ENCODE results near the gene BIRC7.

The BIRC7 gene

DNA sequence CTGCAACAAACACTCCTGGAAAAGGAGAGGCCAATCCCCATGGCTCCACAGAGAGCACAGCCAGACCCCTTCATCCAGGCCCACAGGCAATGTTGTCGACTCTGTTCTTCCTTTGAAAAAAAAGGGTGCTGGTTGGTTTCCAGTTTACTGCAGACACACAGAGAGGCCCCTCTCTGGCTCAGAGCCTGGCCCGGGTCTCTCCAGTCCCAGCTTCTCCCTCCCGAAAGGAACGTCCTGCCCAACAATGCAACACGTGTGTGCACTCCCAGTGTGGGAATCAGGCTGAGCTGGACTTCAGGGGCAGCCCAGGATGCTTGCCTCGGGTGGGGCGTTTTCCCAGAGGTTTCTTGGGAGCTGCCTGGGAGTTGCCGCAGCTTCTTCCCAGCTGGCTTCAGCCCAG is 23.1 kb downstream of the BIRC7 start:
- TF ChIP-seq, protein P1, sequence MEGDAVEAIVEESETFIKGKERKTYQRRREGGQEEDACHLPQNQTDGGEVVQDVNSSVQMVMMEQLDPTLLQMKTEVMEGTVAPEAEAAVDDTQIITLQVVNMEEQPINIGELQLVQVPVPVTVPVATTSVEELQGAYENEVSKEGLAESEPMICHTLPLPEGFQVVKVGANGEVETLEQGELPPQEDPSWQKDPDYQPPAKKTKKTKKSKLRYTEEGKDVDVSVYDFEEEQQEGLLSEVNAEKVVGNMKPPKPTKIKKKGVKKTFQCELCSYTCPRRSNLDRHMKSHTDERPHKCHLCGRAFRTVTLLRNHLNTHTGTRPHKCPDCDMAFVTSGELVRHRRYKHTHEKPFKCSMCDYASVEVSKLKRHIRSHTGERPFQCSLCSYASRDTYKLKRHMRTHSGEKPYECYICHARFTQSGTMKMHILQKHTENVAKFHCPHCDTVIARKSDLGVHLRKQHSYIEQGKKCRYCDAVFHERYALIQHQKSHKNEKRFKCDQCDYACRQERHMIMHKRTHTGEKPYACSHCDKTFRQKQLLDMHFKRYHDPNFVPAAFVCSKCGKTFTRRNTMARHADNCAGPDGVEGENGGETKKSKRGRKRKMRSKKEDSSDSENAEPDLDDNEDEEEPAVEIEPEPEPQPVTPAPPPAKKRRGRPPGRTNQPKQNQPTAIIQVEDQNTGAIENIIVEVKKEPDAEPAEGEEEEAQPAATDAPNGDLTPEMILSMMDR (IDR thresholded peaks at IDR 0.05; ENCODE audit: low read depth, low read length, missing control alignments) = no peak
- no peak overlapping the region for H3K4me3 ChIP-seq (ENCODE audit: low read depth, low read length)
- no peak for DNase-seq (ENCODE audit: low read depth)

DNA sequence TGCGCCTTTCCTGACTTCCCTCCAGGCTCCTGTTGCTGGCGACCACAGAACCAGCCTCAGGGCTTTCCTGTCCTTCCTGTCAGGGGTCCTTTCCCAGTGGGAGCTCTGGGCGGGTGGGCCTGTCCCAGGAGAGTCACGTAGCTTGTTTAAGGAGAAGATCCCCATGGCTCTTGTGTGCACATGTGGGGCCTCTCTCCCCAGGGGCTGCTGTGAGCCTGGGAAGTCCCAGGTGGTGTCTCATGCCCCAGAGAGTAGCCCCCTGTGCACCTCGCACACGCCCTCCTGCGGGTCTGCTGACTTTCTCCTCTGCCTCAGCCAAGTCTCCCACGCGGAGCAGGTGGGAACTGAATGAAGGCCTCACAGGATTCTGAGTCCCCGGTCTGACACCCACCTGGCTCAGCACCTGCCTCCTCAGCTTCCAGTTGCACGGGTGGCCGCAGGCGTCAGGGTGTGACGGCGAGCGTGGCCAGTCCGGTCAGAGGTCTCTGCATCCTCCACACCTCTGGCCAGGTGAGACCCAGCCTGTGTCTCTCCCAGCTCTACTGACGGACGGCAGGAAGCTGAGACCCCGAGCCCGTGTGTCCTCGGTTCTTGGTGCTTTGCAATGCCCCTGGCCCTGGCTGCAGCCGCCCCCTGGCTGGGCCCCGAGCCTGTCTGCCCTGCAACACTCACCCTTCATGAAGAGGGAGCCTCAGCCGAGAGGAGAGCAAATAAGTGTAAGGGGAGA is 24.2 kb downstream of the BIRC7 start:
- H3K4me3 ChIP-seq (ENCODE audit: low read depth, low read length) = no peak overlapping the region
- TF ChIP-seq, protein P1 (IDR thresholded peaks at IDR 0.05; ENCODE audit: low read depth, low read length, missing control alignments) = no peak
- DNase-seq (ENCODE audit: low read depth) = no peak

DNA sequence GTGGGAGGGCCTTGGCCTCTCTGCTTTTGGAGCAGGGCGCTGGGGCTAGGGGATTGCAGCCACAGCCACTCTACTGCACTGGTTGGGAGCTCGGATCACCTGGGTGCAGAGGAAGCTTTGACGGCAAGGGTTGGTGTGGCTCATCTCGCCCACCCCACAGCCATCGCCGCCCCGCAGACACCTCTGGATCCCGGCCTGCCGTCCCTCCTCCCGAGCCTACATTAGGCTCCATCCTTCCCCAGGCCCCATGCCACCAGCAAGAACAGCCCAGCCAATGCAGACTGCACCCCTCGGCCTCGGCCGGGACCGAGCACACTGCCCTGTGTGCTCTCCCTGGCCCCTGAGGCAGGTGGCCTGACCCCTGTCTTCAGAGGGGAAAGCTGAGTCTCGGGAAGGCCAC is 24.8 kb downstream of the BIRC7 start:
- TF ChIP-seq, protein P1 (IDR thresholded peaks at IDR 0.05; ENCODE audit: low read depth, low read length, missing control alignments) = no peak
- DNase-seq (ENCODE audit: low read depth) = no peak
- no peak overlapping the region for H3K4me3 ChIP-seq (ENCODE audit: low read depth, low read length)

DNA sequence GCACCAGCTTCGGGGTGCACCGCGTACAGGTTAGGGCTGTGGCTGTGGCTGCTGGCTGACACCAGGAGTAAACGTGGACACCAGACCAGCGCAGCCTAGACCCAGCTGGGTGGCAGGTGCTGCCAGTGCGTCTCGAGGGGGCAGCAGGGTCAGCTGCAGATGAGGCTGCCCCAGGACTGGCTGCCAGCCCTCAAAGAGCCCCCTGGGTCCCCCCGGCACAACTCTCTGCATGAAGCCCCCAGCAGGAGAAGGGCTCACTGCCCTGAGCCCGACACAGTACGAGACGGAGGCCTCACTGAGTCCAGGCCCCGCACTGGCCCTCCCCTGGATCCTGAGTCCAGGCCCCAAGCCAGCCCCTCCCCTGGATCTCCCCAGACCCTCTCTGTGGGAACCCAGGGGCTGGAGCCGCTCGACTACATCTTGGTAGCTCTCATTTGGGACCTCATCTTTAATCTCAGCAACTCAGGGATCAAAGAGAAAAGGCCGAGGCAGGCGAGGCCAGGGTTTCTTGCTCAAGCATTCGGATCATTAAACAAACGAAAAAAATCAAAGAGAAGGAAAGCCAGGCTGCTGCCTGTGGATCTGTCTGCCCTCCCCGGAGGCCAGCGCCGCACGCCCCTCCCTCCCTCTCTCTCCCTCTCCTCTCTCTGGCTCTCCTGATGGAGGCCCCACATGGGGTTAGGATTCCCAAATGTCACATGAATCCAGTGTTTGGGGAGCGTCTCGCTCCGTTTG is 25.5 kb downstream of the BIRC7 start:
- TF ChIP-seq, protein P1 (IDR thresholded peaks at IDR 0.05; ENCODE audit: low read depth, low read length, missing control alignments) = no peak
- no peak overlapping the region for H3K4me3 ChIP-seq (ENCODE audit: low read depth, low read length)
- no peak for DNase-seq (ENCODE audit: low read depth)

DNA sequence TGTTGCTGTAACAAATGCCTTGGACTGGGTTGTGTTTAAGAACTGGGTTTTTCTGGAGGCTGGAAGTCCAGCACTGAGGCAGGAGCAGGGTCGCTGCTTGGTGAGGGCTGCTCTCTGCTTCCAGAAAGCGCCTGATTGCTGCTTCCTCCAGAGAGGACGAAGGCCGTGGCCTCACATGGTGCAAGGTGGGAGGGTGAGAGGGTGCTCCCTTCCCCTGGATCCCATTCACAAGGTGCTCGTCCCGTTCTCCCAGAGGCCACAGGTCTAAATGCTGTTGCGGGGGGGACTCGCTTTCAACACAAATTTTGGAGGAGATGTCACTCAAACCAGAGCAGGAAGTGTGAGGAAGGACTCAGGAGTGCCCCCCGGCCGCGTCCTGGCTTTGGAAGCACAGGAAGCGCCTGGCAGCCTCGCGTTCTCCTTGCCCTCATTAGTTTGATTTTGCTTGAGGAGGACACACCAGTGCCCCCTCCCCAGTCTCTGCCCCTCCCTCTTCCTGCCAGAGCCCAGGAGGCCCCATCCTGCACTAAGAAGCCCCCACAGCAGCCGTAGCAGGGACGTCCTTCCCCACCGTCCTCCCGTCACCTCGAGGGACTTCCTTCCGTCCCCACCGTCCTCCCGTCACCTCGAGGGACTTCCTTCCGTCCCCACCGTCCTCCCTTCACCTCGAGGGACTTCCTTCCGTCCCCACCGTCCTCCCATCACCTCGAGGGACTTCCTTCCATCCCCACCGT is 26.3 kb downstream of the BIRC7 start:
- TF ChIP-seq, protein P1 (IDR thresholded peaks at IDR 0.05; ENCODE audit: low read depth, low read length, missing control alignments) = no peak
- H3K4me3 ChIP-seq (ENCODE audit: low read depth, low read length) = no peak overlapping the region

DNA sequence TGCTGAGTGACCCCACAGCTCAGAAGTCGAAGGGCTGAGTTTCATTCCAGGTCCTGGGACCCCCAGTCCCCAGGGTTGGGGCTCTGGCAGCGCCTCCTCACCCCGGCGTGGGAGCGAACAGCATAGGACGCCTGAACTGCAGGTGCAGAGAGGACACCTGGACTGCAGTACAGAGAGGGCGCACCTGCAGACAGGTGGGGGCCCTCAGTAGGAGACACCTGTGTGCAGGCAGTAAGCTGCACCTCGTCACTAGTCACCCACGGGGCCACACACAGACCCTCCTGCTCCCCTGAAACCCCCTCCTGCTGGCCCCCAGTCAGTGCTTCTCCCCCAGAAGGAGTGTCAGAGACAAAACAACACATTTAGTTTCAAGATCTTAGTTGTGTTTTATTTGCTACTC is 27.1 kb downstream of the BIRC7 start:
- H3K4me3 ChIP-seq (ENCODE audit: low read depth, low read length) = no peak overlapping the region
- no peak for DNase-seq (ENCODE audit: low read depth)
- TF ChIP-seq, protein P1 (IDR thresholded peaks at IDR 0.05; ENCODE audit: low read depth, low read length, missing control alignments) = no peak

More for the DNA sequence above, 26.3 kb downstream of the BIRC7 start:
- DNase-seq (ENCODE audit: low read depth) = no peak
